K562 (cell line): ENCODE results near the gene NDOR1. TPM values are rescaled to one million over a fixed set of nuclear protein-coding genes. Genes with fewer than 3 reads are reported as not detected.

ENCODE experiments used
- ATAC-seq: fragments of 200-7000 bp; cut with Tn5 transposase; 3 replicates; pipeline ENCODE4 v1.9.1; 2020; ENCODE audit warnings: moderate library complexity
- BruUV-seq: library from RNA; stranded (reverse); fragments of 400-500 nt; replicated peaks from 2 replicates; lab custom pipeline; 2021; lab: Mats Ljungman, UMichigan
- CTCF ChIA-PET: fragments of 300-600 bp; formaldehyde crosslinking; extraction: SDS; loops from one replicate; lab custom pipeline; 2021; ENCODE audit warnings: low intra/inter-chr PET ratio; lab: Yijun Ruan, JAX
- POLR2A ChIA-PET: fragments of 300-600, 350-650 bp; sonication (Branson Sonifier 250); formaldehyde crosslinking; extraction: SDS; loops from one replicate; lab custom pipeline; 2021; ENCODE audit warnings: antibody characterized with exemption, inconsistent platforms; lab: Yijun Ruan, JAX
- DNase-seq, 4 experiments: peaks; one replicate each; pipeline versions ENCODE4 v3.0.0 to v3.0.0-alpha.2; 2011 to 2018; ENCODE audit warnings: low spot score in 3 of 4, mixed read lengths in 3 of 4; ENCODE audit errors: extremely low read depth in 1 of 4
- FAIRE-seq: peaks from 2 replicates; lab custom pipeline; 2011; peaks lifted over from hg19 to GRCh38; lab: Jason Lieb, UNC
- H2AFZ ChIP-seq: 2 replicates; pipeline ENCODE4 v1.6.0; 2011; ENCODE audit warnings: low read depth, low read length, control low read depth, inconsistent platforms
- H3K27ac ChIP-seq: fragments of 200-600 bp; 3 replicates; pipeline ENCODE4 v1.8.0; 2011; ENCODE audit warnings: low read depth, mild to moderate bottlenecking, control low read depth, inconsistent platforms, low read length, moderate library complexity, mixed read lengths; ENCODE audit errors: extremely low read depth
- H3K27me3 ChIP-seq, 2 experiments: fragments of 300-600 bp in 1 of 2; 2 replicates in 1 of 2; 3 replicates in 1 of 2; pipeline versions ENCODE4 v1.6.0 to v1.8.0; 2011; ENCODE audit warnings: inconsistent platforms in 2 of 2, low read length in 2 of 2, mild to moderate bottlenecking in 1 of 2, mixed read lengths in 1 of 2, moderate library complexity in 1 of 2; ENCODE audit not compliant: control insufficient read depth in 2 of 2, insufficient read depth in 2 of 2
- H3K36me3 ChIP-seq: fragments of 300-600 bp; 3 replicates; pipeline ENCODE4 v1.8.0; 2011; ENCODE audit warnings: mild to moderate bottlenecking, low read length, inconsistent platforms; ENCODE audit not compliant: control insufficient read depth, insufficient read depth
- H3K4me1 ChIP-seq, 2 experiments: fragments of 200-600 bp in 1 of 2; replicated peaks in 1 of 2; 2 replicates in 1 of 2; 3 replicates in 1 of 2; pipeline versions ENCODE4 v1.5.1 to v1.8.0; 2011; ENCODE audit warnings: inconsistent platforms in 2 of 2, low read length in 2 of 2, mild to moderate bottlenecking in 1 of 2, mixed read lengths in 1 of 2, moderate library complexity in 1 of 2; ENCODE audit not compliant: control insufficient read depth in 2 of 2, insufficient read depth in 2 of 2
- H3K4me2 ChIP-seq: 2 replicates; pipeline ENCODE4 v1.6.1; 2011; ENCODE audit warnings: low read length, control low read depth, inconsistent platforms, mixed read lengths; ENCODE audit not compliant: insufficient read depth
- H3K4me3 ChIP-seq: fragments of 200-600 bp; sonication (generic), shearing (Covaris generic); 2 replicates; pipeline ENCODE4 v1.5.1; 2016; ENCODE audit warnings: control low read depth, inconsistent platforms
- H3K79me2 ChIP-seq: fragments of 200-600 bp; 3 replicates; pipeline ENCODE4 v1.8.0; 2011; ENCODE audit warnings: low read length, inconsistent platforms; ENCODE audit not compliant: control insufficient read depth, insufficient read depth
- H3K9ac ChIP-seq, 2 experiments: 2 replicates each; pipeline versions ENCODE4 v1.6.0 to v1.6.1; 2011; ENCODE audit warnings: low read depth in 2 of 2, low read length in 2 of 2, control low read depth in 1 of 2, inconsistent platforms in 1 of 2, mild to moderate bottlenecking in 1 of 2, mixed read lengths in 1 of 2; ENCODE audit not compliant: insufficient read depth in 1 of 2
- H3K9me1 ChIP-seq: one replicate; pipeline ENCODE4 v1.6.0; 2011; ENCODE audit warnings: inconsistent platforms, mild to moderate bottlenecking, low read length, moderate library complexity; ENCODE audit not compliant: control insufficient read depth, insufficient read depth
- H3K9me3 ChIP-seq: replicated peaks from 2 replicates; pipeline ENCODE4 v1.5.1; 2011; ENCODE audit warnings: low read depth, low read length, inconsistent platforms; ENCODE audit not compliant: control insufficient read depth, insufficient read depth
- H4K20me1 ChIP-seq: replicated peaks from 2 replicates; pipeline ENCODE4 v1.6.1; 2011; ENCODE audit warnings: low read length, inconsistent platforms, mixed read lengths; ENCODE audit not compliant: control insufficient read depth, insufficient read depth
- CTCF ChIP-seq, 3 experiments: IDR thresholded peaks in 2 of 3; conservative IDR thresholded peaks in 1 of 3; 2 replicates each; pipeline ENCODE4 v1.5.1; 2011 to 2012; ENCODE audit warnings: low read length in 3 of 3, mild to moderate bottlenecking in 3 of 3, control low read depth in 2 of 3, improper control_type of control experiment in 1 of 3, inconsistent platforms in 1 of 3, low read depth in 1 of 3, mixed read lengths in 1 of 3, moderate library complexity in 1 of 3; ENCODE audit not compliant: insufficient read depth in 2 of 3
- CTCFL ChIP-seq: IDR thresholded peaks from 2 replicates; pipeline ENCODE4 v1.6.1; 2011; ENCODE audit warnings: borderline replicate concordance, low read depth, mild to moderate bottlenecking, moderate library complexity, low read length; ENCODE audit not compliant: insufficient read depth, poor library complexity, severe bottlenecking
- WGBS: fragments of 100-300 bp; shearing (Covaris generic); methylation state at CpG from one replicate; pipeline ENCODE4 v1.1.6; 2016; ENCODE audit warnings: low coverage, mixed read lengths; ENCODE audit not compliant: insufficient coverage; ENCODE audit errors: missing lambda C conversion rate; 5-methylcytosine and 5-hydroxymethylcytosine counted together
- in situ Hi-C: fragments of 300-500 bp; cut with MboI; formaldehyde crosslinking; loops from 4 replicates; pipeline ENCODE4 v1.15.0; 2018; ENCODE audit warnings: inconsistent platforms, mixed read lengths
- intact Hi-C: fragments of 100-400 bp; cut with micrococcal nuclease; formaldehyde crosslinking; loops from 2 replicates; pipeline ENCODE4 v1.14.2; 2022
- polyA plus RNA-seq, 8 experiments: library from polyadenylated mRNA; depleted of rRNA in 4 of 8; stranded (reverse) in 5 of 8; unstranded in 3 of 8; fragments of >200 nt; fragmentation: Nextera tagmentation in 2 of 8; fragmentation: Illumina TruSeq in 1 of 8; extraction: Ambion mirVana in 2 of 8; extraction: Trizol in 1 of 8; gene quantifications; 2 replicates each; pipeline versions ENCODE4 v1.2.1 to v1.2.3, GENCODE V29; 2011 to 2014; ENCODE audit warnings: inconsistent platforms in 1 of 8, missing spikeins in 1 of 8
- total RNA-seq, 7 experiments: library from RNA; depleted of rRNA in 6 of 7; stranded (reverse); fragments of >200 nt in 6 of 7; fragmentation: Illumina TruSeq in 2 of 7; extraction: Trizol in 2 of 7; gene quantifications; 2 replicates each; pipeline versions ENCODE4 v1.2.1 to v1.2.3, GENCODE V29; 2011 to 2021; ENCODE audit warnings: low replicate concordance in 1 of 7

The NDOR1 gene
- total and polyA plus RNA-seq, 9 of the 15 experiments (the other 6 are each of a cell fraction or from before 2014, with no cell fraction given) = 0.06 to 36.9 (median 6.9) TPM

GRCh38 chr9:137190315-137190856 is 15.1 kb upstream of the NDOR1 start:
- ChIA-PET CTCF (no interaction called here), POLR2A (interaction anchor here (0.6 to 6.7 kb wide), 6 partner anchors 8 to 342 kb away, joined by 3 to 56 read pairs (median 4); partner anchors contain the start of genes NDOR1, TMEM203 and TPRN)
- H4K20me1 ChIP-seq = peaks cover 8% of the 10 kb centered on the region
- H3K9me1 ChIP-seq = no peaks in the 10 kb centered on the region
- H3K27me3 ChIP-seq = no peaks in the 10 kb centered on the region
- H3K4me2 ChIP-seq = peak overlapping the region; percentile 98; the same call in 1 of the 2 replicates
- no peak overlapping the region for H3K27ac ChIP-seq
- peaks cover 44% of the 10 kb centered on the region for H3K79me2 ChIP-seq
- H3K4me1 ChIP-seq = peaks cover 20 to 97% of the 10 kb centered on the region in 2 experiments
- in situ Hi-C loops = no loop called here
- FAIRE-seq (no peak), ATAC-seq (no peak), DNase-seq (no peak)
- H3K36me3 ChIP-seq = peaks cover 53% of the 10 kb centered on the region; the same call in 2 of the 3 replicates
- peak overlapping the region in 1 of 2 experiments; percentile 96; a peak in 2 of 4 replicates for H3K9ac ChIP-seq
- 59% methylated on average over 3 of the region's 9 CpGs for WGBS
- intact Hi-C loops = no loop called here
- TF ChIP-seq CTCFL (no peak), CTCF (IDR thresholded peaks at IDR 0.05 in 2 of 3, conservative IDR thresholded peaks at IDR 0.05 in 1 of 3; ENCODE audit: insufficient read depth in 2 of 3, low read depth in 1 of 3, low read length in 3 of 3) (peak in 2 of 3 experiments; percentile 11 to 19; a peak in 3 of 6 replicates)
- H3K4me3 ChIP-seq = 0 out of 2 replicates have a peak overlapping the region, but pooled peaks have one; percentile 98
- no peaks in the 10 kb centered on the region for H3K9me3 ChIP-seq
- no peak overlapping the region for H2AFZ ChIP-seq
- BruUV-seq = no TSS peak
